Measurements from ENCODE around the gene EPB41L4B.
A peak's percentile ranks its signal among the peaks of the same experiment; 100 is the strongest.

EPB41L4B gene

DNA sequence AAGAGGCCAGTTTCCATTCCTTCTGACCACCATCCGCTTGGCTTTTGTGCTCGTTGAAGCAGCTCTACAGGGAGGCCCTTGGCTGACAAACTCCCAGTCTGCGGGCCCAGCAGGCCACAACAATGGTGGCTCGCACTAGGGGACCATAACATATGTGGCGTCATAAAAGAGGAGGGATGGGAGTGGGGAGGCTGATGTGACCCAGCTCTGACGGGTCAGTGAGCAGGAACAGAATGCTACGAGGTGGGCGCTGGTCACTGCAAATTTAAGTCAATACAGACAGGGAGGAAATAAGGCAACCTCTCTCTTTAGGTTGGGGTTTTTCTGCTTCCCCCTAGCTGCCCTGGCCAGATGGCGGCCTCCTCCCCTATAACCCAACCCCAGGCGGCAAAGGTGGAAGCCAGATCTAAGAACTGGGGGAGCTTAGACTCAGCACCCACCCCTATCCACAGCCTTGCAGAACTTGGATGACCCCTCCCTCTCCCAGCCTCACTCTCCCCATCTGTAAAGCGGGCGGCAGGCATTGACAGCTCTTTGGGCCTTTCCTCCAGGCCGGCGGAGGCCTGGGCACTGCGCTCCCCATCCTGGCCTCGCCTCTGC lies 154.6 kb downstream of the EPB41L4B start:
- Histone ChIP-seq H3K9ac (ENCODE audit: low read depth, low read length) (peak overlapping the region; percentile 43; the same call in 1 of the 2 replicates), H3K36me3 (ENCODE audit: insufficient read depth, low read length) (no peaks in the 10 kb centered on the region), H3K9me3 (ENCODE audit: control insufficient read depth, insufficient read depth, low read length) (peaks cover 6% of the 10 kb centered on the region), H3K4me1 (ENCODE audit: insufficient read depth, low read length) (no peaks in the 10 kb centered on the region; the same call in 1 of the 2 replicates)

DNA sequence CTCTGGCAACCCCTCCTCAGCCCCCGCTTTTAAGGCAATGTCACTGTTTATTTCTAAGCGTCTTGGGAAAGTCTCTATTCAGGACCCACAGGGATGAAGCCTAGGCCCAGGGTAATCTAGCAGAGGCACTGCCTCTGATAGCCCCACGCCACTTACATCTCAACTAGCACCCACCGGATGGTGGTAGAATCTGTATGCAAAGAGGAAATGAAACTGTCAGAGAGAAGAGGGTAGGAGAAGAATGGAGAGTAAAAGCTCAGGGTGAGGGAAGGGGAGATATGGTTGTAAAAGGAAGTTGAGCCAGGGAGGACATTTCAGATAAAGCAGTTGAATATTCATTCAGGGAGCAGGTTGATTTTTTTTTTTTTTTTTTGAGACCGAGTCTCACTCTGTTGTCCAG lies 156.8 kb downstream of the EPB41L4B start:
- Histone ChIP-seq H3K9me3 (ENCODE audit: control insufficient read depth, insufficient read depth, low read length) (peaks cover 6% of the 10 kb centered on the region), H3K36me3 (ENCODE audit: insufficient read depth, low read length) (no peaks in the 10 kb centered on the region), H3K9ac (ENCODE audit: low read depth, low read length) (no peak overlapping the region), H3K4me1 (ENCODE audit: insufficient read depth, low read length) (no peaks in the 10 kb centered on the region; the same call in 1 of the 2 replicates)

DNA sequence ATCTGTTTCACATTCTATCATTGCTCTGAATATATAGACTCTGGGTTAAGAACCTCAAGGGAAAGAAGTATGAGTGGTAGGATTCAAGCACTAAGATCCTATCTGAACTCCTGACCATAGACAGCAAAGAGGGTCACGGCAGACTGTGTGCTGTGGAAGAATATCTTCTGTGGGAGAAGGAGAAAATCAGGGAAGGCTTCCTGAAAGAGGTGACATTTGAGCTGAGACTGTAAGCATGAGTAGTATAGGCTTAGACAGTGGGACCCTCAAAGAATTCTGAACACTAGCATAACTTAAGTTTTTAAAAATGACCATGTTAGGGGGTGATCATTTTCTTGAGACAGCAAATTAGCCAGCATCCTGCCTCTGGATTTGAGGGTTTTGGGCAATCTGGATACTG lies 157.7 kb downstream of the EPB41L4B start:
- Histone ChIP-seq H3K4me1 (ENCODE audit: insufficient read depth, low read length) (no peaks in the 10 kb centered on the region; the same call in 1 of the 2 replicates), H3K9me3 (ENCODE audit: control insufficient read depth, insufficient read depth, low read length) (peaks cover 6% of the 10 kb centered on the region), H3K36me3 (ENCODE audit: insufficient read depth, low read length) (no peaks in the 10 kb centered on the region), H3K9ac (ENCODE audit: low read depth, low read length) (no peak overlapping the region)

DNA sequence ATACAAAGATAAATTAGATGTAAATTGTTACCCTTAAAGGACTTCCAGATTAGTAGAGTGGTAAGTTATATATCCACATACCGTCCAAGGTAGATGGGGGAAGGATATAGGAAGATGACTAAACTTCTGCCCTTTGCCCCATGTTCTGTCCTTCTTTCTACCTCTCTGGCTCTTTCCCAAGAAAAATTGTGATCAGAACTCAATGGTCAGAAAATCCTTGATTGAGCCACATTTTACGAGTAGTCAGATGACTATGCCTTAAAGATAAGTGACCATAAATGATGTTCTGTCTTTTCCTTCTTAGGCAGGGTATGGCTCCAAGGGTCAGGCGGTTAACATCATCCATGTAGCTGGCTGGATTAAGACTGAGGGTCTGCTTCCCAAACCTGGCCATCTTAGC lies 158.2 kb downstream of the EPB41L4B start:
- H3K9me3 ChIP-seq (ENCODE audit: control insufficient read depth, insufficient read depth, low read length): peaks cover 6% of the 10 kb centered on the region
- no peaks in the 10 kb centered on the region; the same call in 1 of the 2 replicates for H3K4me1 ChIP-seq (ENCODE audit: insufficient read depth, low read length)
- H3K9ac ChIP-seq (ENCODE audit: low read depth, low read length): no peak overlapping the region
- H3K36me3 ChIP-seq (ENCODE audit: insufficient read depth, low read length): no peaks in the 10 kb centered on the region

DNA sequence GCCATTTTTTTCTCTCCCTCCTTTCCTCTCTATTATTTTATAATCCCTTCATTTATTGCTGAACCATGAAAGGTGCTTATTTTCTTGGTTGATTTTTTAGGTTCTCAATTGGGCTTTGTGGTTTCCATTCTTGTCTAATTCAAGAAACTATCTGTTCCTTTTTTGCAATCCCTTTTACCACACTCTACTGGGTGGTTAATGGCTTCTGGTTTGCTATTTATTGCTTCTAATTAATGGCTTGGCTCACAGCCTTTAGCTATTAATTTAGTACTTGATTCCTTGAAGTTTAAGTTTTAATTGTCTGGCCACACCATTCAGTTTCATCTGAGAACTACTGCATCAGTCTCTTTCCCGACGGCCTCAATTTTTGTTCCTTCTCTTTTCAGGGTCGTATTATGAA lies 159.4 kb downstream of the EPB41L4B start:
- no peaks in the 10 kb centered on the region for H3K36me3 ChIP-seq (ENCODE audit: insufficient read depth, low read length)
- peaks cover 6% of the 10 kb centered on the region for H3K9me3 ChIP-seq (ENCODE audit: control insufficient read depth, insufficient read depth, low read length)
- H3K4me1 ChIP-seq (ENCODE audit: insufficient read depth, low read length): no peaks in the 10 kb centered on the region; the same call in 1 of the 2 replicates
- no peak overlapping the region for H3K9ac ChIP-seq (ENCODE audit: low read depth, low read length)

DNA sequence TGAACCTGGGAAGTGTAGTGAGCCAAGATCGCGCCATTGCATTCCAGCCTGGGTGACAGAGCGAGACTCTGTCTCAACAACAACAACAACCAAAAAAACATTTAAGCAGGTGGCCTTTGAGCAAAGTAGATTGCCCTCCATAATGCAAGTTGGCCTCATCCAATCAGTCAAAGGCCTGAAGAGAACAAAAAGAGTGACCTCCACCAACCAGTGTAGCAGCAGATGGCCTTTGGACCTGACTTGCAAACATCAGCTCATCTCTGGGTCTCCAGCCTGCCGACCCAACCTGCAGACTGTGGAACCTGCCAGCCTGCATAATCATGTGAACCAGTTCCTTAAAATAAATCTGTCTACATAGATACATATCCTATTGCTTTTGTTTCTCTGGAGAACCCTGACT lies 161.3 kb downstream of the EPB41L4B start:
- H3K36me3 ChIP-seq (ENCODE audit: insufficient read depth, low read length): no peaks in the 10 kb centered on the region
- H3K9ac ChIP-seq (ENCODE audit: low read depth, low read length): no peak overlapping the region
- no peaks in the 10 kb centered on the region for H3K9me3 ChIP-seq (ENCODE audit: control insufficient read depth, insufficient read depth, low read length)
- H3K4me1 ChIP-seq (ENCODE audit: insufficient read depth, low read length): no peaks in the 10 kb centered on the region

DNA sequence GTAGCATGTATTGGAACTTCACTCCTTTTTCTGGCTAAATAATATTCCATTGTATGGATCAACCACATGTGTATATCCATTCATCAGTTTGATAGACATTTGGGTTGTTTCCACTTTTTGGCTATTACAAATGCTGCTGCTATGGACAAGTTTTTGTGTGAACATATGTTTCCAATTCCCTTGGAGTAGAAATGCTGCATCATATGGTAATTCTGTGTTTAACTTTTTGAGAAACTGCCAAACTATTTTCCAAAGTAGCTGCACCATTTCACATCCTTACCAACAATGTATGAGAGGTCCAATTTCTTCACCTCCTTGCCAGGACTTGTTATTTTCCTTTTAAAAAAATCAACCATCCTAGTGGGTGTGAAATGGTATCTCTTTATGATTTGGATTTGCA lies 162.2 kb downstream of the EPB41L4B start:
- no peaks in the 10 kb centered on the region for H3K4me1 ChIP-seq (ENCODE audit: insufficient read depth, low read length)
- no peaks in the 10 kb centered on the region for H3K9me3 ChIP-seq (ENCODE audit: control insufficient read depth, insufficient read depth, low read length)
- no peaks in the 10 kb centered on the region for H3K36me3 ChIP-seq (ENCODE audit: insufficient read depth, low read length)
- no peak overlapping the region for H3K9ac ChIP-seq (ENCODE audit: low read depth, low read length)

DNA sequence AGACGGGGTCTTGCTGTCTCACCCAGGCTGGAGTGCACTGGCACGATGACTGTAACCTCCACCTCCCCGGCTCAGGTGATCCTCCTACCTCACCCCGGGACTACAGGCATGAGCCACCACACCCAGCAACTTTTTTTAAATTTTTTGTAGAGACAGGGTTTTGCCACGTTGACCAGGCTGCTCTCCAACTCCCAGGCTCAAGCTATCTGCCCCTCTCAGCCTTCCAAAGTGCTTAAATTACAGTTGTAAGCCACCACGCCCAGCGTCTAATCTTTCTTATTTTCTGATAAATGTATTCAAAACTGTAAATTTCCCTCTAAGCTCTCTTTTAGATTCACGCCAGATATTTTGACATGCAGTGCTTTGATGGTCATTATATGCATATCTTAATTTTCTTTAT lies 164.2 kb downstream of the EPB41L4B start:
- H3K36me3 ChIP-seq (ENCODE audit: insufficient read depth, low read length): no peaks in the 10 kb centered on the region
- H3K9ac ChIP-seq (ENCODE audit: low read depth, low read length): no peak overlapping the region
- peaks cover 10% of the 10 kb centered on the region; the same call in 1 of the 2 replicates for H3K9me3 ChIP-seq (ENCODE audit: control insufficient read depth, insufficient read depth, low read length)
- H3K4me1 ChIP-seq (ENCODE audit: insufficient read depth, low read length): no peaks in the 10 kb centered on the region

DNA sequence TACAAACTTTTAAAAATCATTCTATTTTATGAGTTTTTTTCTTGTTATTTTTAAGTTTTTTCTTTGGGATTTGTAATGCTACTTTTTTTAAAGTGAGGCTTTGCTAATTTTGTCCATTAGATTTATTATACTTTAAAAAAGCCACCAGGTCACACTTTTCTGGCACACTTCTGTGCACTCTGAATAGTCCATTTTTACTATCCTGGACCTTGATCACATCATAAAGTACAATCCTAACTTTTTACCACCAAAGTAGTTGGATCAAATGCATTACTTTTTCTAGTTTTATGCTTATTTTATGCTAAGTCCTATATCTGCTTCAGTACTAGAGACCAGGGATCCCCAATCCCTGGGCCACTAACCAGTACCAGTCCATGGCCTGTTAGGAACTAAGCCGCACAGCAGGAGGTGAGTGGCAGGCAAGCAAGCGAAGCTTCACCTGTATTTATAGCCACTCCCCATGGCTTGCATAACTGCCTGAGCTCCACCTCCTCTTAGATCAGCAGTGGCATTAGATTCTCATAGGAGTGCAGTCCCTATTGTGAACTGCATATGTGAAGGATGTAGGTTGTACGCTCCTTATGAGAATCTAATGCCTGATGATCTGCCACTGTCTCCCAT lies 169.8 kb downstream of the EPB41L4B start:
- no peaks in the 10 kb centered on the region for H3K36me3 ChIP-seq (ENCODE audit: insufficient read depth, low read length)
- peaks cover 10% of the 10 kb centered on the region; the same call in 1 of the 2 replicates for H3K9me3 ChIP-seq (ENCODE audit: control insufficient read depth, insufficient read depth, low read length)
- H3K9ac ChIP-seq (ENCODE audit: low read depth, low read length): no peak overlapping the region
- no peaks in the 10 kb centered on the region for H3K4me1 ChIP-seq (ENCODE audit: insufficient read depth, low read length)

DNA sequence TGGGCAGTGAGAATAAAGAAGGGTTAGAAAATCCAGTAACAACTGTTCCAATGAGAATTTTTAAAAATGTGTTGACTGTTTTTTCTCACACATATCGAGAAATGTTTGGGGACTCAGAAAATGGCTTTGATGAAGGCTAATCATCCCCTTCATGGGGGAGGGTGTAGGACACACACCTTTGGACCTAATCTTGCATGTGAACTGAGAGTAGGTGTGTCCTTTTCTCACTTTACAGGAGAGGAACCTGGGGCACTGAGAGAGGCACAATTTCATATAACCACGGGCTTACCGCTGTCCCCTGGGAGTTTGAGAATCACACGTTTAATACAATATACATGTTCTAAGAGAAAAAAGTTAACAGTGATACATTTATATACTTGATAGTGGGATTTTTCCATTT lies 171.1 kb downstream of the EPB41L4B start:
- no peak overlapping the region for H3K9ac ChIP-seq (ENCODE audit: low read depth, low read length)
- no peaks in the 10 kb centered on the region for H3K4me1 ChIP-seq (ENCODE audit: insufficient read depth, low read length)
- no peaks in the 10 kb centered on the region for H3K36me3 ChIP-seq (ENCODE audit: insufficient read depth, low read length)
- H3K9me3 ChIP-seq (ENCODE audit: control insufficient read depth, insufficient read depth, low read length): peaks cover 10% of the 10 kb centered on the region; the same call in 1 of the 2 replicates

DNA sequence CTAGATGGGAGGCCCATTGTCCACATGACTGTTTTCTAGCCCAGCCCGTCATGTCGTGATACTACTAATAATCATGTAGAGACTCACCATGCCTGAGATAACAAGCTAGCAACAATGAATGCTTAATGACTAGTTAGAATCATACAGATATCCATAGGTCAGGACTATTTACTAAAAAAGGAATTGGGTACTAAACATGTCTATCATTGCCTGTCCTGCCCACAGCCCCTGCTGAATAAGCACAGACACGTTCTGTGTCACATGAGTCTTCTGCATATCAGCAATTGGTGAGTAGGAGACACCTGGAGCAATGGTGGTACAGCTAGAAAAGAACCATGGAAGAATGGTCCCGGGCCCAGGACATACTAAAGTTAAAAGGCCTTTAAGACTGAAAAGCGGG lies 171.8 kb downstream of the EPB41L4B start:
- Histone ChIP-seq H3K4me1 (ENCODE audit: insufficient read depth, low read length) (no peaks in the 10 kb centered on the region), H3K9me3 (ENCODE audit: control insufficient read depth, insufficient read depth, low read length) (peaks cover 10% of the 10 kb centered on the region; the same call in 1 of the 2 replicates), H3K36me3 (ENCODE audit: insufficient read depth, low read length) (no peaks in the 10 kb centered on the region), H3K9ac (ENCODE audit: low read depth, low read length) (no peak overlapping the region)

DNA sequence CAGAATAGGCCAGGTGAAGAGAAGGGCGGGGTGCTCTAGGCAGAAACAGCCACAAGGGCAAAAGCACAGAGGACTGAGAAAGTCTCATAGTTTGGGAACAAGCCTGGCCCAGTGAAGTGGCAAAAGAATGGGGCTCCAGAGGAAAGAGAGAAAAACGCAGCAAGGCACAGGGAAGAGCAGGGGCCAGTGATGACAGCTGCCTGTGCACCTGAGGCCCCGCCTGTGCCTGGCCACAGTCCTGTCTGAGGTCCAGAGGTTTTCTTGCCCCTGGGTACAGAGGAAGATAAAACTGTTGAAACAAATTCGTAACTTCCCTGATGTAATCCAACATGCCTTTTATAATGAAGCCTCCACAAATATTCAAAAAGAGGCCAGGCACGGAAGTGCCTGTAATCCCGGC lies 175.8 kb downstream of the EPB41L4B start:
- Histone ChIP-seq H3K4me1 (ENCODE audit: insufficient read depth, low read length) (no peaks in the 10 kb centered on the region), H3K9ac (ENCODE audit: low read depth, low read length) (no peak overlapping the region), H3K36me3 (ENCODE audit: insufficient read depth, low read length) (no peaks in the 10 kb centered on the region), H3K9me3 (ENCODE audit: control insufficient read depth, insufficient read depth, low read length) (no peaks in the 10 kb centered on the region)

DNA sequence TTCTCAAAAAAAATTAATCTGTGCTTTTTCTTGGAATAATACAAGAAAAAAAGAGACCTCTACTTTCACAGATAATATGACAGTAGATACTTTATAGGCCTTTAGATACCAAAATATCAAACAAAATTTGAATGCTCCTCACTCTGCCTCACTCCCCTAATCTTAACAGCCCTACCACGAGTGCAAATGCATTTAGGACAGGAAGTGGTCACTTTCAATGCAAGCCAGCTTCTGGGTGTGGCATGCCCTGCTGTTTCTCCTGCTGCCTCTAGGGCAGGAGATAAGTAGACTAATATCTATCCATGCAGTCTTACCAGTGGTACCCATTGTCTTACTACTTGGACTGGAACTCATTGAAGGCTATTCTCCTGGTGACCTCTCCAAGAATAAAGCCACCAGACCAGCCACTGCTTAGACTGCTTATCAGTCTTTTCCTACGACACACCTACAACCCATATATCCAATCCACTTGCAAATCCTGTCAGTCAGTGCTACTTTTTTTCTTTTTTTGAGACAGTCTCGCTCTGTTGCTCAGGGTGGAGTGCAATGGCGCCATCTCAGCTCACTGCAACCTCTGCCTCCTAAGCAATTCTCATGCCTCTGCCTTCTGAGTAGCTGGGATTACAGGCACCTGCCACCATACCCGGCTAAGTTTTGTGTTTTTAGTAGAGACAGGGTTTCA lies 176.8 kb downstream of the EPB41L4B start:
- Histone ChIP-seq H3K9me3 (ENCODE audit: control insufficient read depth, insufficient read depth, low read length) (no peaks in the 10 kb centered on the region), H3K36me3 (ENCODE audit: insufficient read depth, low read length) (no peaks in the 10 kb centered on the region), H3K9ac (ENCODE audit: low read depth, low read length) (no peak overlapping the region)

DNA sequence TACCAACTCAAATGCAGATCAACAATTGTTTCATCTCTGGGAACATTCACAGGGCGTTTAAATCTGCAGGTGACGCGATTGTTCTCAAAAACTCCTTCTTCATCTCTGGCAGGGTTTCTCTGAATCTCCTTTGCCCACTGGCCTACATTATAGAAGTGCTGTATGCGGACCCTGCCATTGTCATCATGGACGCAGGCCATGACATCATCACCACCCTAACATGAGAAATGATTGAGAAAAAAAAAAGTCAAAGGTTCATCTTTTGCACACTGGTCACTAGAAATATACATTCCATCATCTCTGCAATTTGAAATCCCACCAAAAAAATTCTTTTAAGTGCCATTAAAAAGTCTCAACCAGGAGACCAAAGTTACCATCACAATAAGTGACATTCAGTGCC lies 179.5 kb downstream of the EPB41L4B start:
- H3K9me3 ChIP-seq (ENCODE audit: control insufficient read depth, insufficient read depth, low read length): no peaks in the 10 kb centered on the region

More for the DNA sequence above, 176.8 kb downstream of the EPB41L4B start:
- no peaks in the 10 kb centered on the region for H3K4me1 ChIP-seq (ENCODE audit: insufficient read depth, low read length)

DNA sequence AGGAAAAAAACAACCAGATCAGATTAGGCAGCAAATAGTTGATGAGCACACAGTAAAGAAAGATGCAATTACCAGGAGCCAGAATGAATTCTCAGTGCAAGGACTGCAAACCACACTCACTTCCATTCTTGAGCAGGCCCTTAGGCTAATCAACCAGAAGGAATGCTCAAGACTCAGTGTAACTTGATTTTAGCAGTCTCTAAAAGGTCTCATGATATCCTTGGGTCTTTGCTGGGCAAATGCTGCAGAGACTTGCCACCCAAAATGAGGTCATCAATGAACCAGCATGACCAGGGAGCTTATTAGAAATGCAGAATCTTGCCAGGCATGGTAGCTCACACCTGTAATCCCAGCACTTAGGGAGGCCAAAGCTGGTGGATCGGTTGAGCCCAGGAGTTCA lies 181.0 kb downstream of the EPB41L4B start:
- no peaks in the 10 kb centered on the region for H3K36me3 ChIP-seq (ENCODE audit: insufficient read depth, low read length)
- H3K4me1 ChIP-seq (ENCODE audit: insufficient read depth, low read length): no peaks in the 10 kb centered on the region
- H3K9ac ChIP-seq (ENCODE audit: low read depth, low read length): no peak overlapping the region
- no peaks in the 10 kb centered on the region for H3K9me3 ChIP-seq (ENCODE audit: control insufficient read depth, insufficient read depth, low read length)

More for the DNA sequence above, 179.5 kb downstream of the EPB41L4B start:
- no peaks in the 10 kb centered on the region for H3K4me1 ChIP-seq (ENCODE audit: insufficient read depth, low read length)
- no peak overlapping the region for H3K9ac ChIP-seq (ENCODE audit: low read depth, low read length)
- no peaks in the 10 kb centered on the region for H3K36me3 ChIP-seq (ENCODE audit: insufficient read depth, low read length)

Data from ES-I3 (cell line).